Activated naive CD4-positive, alpha-beta T cell treated with anti-CD3 and anti-CD28 coated beads for 36 hours (primary cell): ENCODE data around the gene NELL1. TPM values are rescaled to one million over a fixed set of nuclear protein-coding genes. Genes with fewer than 3 reads are reported as not detected.

Source experiments
- CTCF ChIA-PET: fragments of 350-600 bp; sonication (Branson Sonifier 250); formaldehyde crosslinking; loops from one replicate; lab custom pipeline; 2021; ENCODE audit warnings: antibody characterized with exemption; lab: Charles Lee
- DNase-seq: peaks from one replicate; pipeline ENCODE4 v3.0.0-alpha.2; 2020
- H3K27ac Mint-ChIP-seq: one replicate; pipeline ENCODE4 v1.8.0; 2021; ENCODE audit warnings: mild to moderate bottlenecking, mixed read lengths
- H3K27me3 Mint-ChIP-seq: one replicate; pipeline ENCODE4 v1.8.0; 2021; ENCODE audit warnings: low read depth, mixed read lengths
- H3K36me3 Mint-ChIP-seq: one replicate; pipeline ENCODE4 v1.8.0; 2021; ENCODE audit warnings: low read depth, mixed read lengths
- H3K4me1 Mint-ChIP-seq: one replicate; pipeline ENCODE4 v1.8.0; 2021; ENCODE audit warnings: low read depth, mixed read lengths
- H3K4me3 Mint-ChIP-seq: one replicate; pipeline ENCODE4 v1.8.0; 2021; ENCODE audit warnings: mild to moderate bottlenecking, moderate library complexity, mixed read lengths
- H3K9me3 Mint-ChIP-seq: one replicate; pipeline ENCODE4 v1.8.0; 2021; ENCODE audit warnings: mixed read lengths
- intact Hi-C: fragments of 100-400 bp; cut with micrococcal nuclease; formaldehyde crosslinking; loops from one replicate; pipeline ENCODE4 v1.15.1; 2023
- total RNA-seq, 2 experiments: library from RNA; stranded (reverse); gene quantifications; one replicate each; pipeline ENCODE4 v1.2.3, GENCODE V29; 2021

The NELL1 gene
- total RNA-seq, 2 experiments from 2014 or later, result not detected

- Mint-ChIP-seq H3K27ac (no peak overlapping the region), H3K4me1 (no peaks in the 10 kb centered on the region), H3K36me3 (no peaks in the 10 kb centered on the region), H3K9me3 (no peaks in the 10 kb centered on the region), H3K4me3 (no peak overlapping the region), H3K27me3 (no peaks in the 10 kb centered on the region)
- CTCF ChIA-PET, result no interaction called here
- intact Hi-C loops, result no loop called here
- DNase-seq, result no peak
Observed at GRCh38 chr11:20962581-20962980, 293.2 kb downstream of the NELL1 start.

GRCh38 chr11:20963596-20963995 lies 294.2 kb downstream of the NELL1 start:
- H3K27me3 Mint-ChIP-seq, result no peaks in the 10 kb centered on the region
- no peaks in the 10 kb centered on the region for H3K36me3 Mint-ChIP-seq
- H3K27ac Mint-ChIP-seq, result no peak overlapping the region
- no peaks in the 10 kb centered on the region for H3K9me3 Mint-ChIP-seq
- intact Hi-C loops, result no loop called here
- DNase-seq, result no peak
- no peaks in the 10 kb centered on the region for H3K4me1 Mint-ChIP-seq
- CTCF ChIA-PET, result no interaction called here
- H3K4me3 Mint-ChIP-seq, result no peak overlapping the region

GRCh38 chr11:20964985-20965384 lies 295.6 kb downstream of the NELL1 start:
- no peaks in the 10 kb centered on the region for H3K4me1 Mint-ChIP-seq
- H3K4me3 Mint-ChIP-seq, result no peak overlapping the region
- CTCF ChIA-PET, result no interaction called here
- intact Hi-C loops, result no loop called here
- DNase-seq, result no peak
- no peaks in the 10 kb centered on the region for H3K9me3 Mint-ChIP-seq
- no peak overlapping the region for H3K27ac Mint-ChIP-seq
- no peaks in the 10 kb centered on the region for H3K36me3 Mint-ChIP-seq
- no peaks in the 10 kb centered on the region for H3K27me3 Mint-ChIP-seq

- H3K27ac Mint-ChIP-seq, result no peak overlapping the region
- no peaks in the 10 kb centered on the region for H3K36me3 Mint-ChIP-seq
- H3K9me3 Mint-ChIP-seq, result no peaks in the 10 kb centered on the region
- no peaks in the 10 kb centered on the region for H3K27me3 Mint-ChIP-seq
- H3K4me1 Mint-ChIP-seq, result no peaks in the 10 kb centered on the region
- intact Hi-C loops, result no loop called here
- DNase-seq, result no peak
- H3K4me3 Mint-ChIP-seq, result no peak overlapping the region
- CTCF ChIA-PET, result no interaction called here
Observed at GRCh38 chr11:20966489-20966888, 297.1 kb downstream of the NELL1 start.

GRCh38 chr11:20973940-20974559 lies 304.7 kb downstream of the NELL1 start:
- intact Hi-C loops, result no loop called here
- Mint-ChIP-seq H3K4me1 (no peaks in the 10 kb centered on the region), H3K27me3 (no peaks in the 10 kb centered on the region), H3K9me3 (no peaks in the 10 kb centered on the region), H3K27ac (no peak overlapping the region), H3K4me3 (no peak overlapping the region), H3K36me3 (no peaks in the 10 kb centered on the region)
- no peak for DNase-seq
- CTCF ChIA-PET, result no interaction called here

- CTCF ChIA-PET, result no interaction called here
- intact Hi-C loops, result no loop called here
- no peak overlapping the region for H3K27ac Mint-ChIP-seq
- no peak overlapping the region for H3K4me3 Mint-ChIP-seq
- no peak for DNase-seq
- H3K4me1 Mint-ChIP-seq, result no peaks in the 10 kb centered on the region
- no peaks in the 10 kb centered on the region for H3K36me3 Mint-ChIP-seq
- no peaks in the 10 kb centered on the region for H3K27me3 Mint-ChIP-seq
- no peaks in the 10 kb centered on the region for H3K9me3 Mint-ChIP-seq
Observed at GRCh38 chr11:20980736-20981135, 311.4 kb downstream of the NELL1 start.

- CTCF ChIA-PET, result interaction anchor here (0.7 kb wide), 1 partner anchor 153 kb away, joined by 4 read pairs; no protein-coding TSS in a partner anchor
- Mint-ChIP-seq H3K27ac (no peak overlapping the region), H3K4me1 (no peaks in the 10 kb centered on the region), H3K9me3 (peaks cover 7% of the 10 kb centered on the region), H3K36me3 (no peaks in the 10 kb centered on the region), H3K27me3 (no peaks in the 10 kb centered on the region), H3K4me3 (no peak overlapping the region)
- DNase-seq, result no peak
- intact Hi-C loops, result no loop called here
Observed at GRCh38 chr11:20990447-20990846, 321.1 kb downstream of the NELL1 start.

- no peak overlapping the region for H3K27ac Mint-ChIP-seq
- DNase-seq, result no peak
- no peaks in the 10 kb centered on the region for H3K36me3 Mint-ChIP-seq
- peaks cover 7% of the 10 kb centered on the region for H3K9me3 Mint-ChIP-seq
- intact Hi-C loops, result no loop called here
- no peaks in the 10 kb centered on the region for H3K4me1 Mint-ChIP-seq
- H3K27me3 Mint-ChIP-seq, result no peaks in the 10 kb centered on the region
- CTCF ChIA-PET, result no interaction called here
- no peak overlapping the region for H3K4me3 Mint-ChIP-seq
Observed at GRCh38 chr11:20991471-20991870, 322.1 kb downstream of the NELL1 start.

GRCh38 chr11:21007297-21007696 lies 337.9 kb downstream of the NELL1 start:
- Mint-ChIP-seq H3K4me1 (no peaks in the 10 kb centered on the region), H3K27ac (no peak overlapping the region), H3K4me3 (no peak overlapping the region), H3K9me3 (peaks cover 13% of the 10 kb centered on the region), H3K27me3 (no peaks in the 10 kb centered on the region), H3K36me3 (no peaks in the 10 kb centered on the region)
- DNase-seq, result no peak
- intact Hi-C loops, result no loop called here
- CTCF ChIA-PET, result no interaction called here

- CTCF ChIA-PET, result no interaction called here
- Mint-ChIP-seq H3K9me3 (peaks cover 5% of the 10 kb centered on the region), H3K4me3 (no peak overlapping the region), H3K36me3 (no peaks in the 10 kb centered on the region), H3K4me1 (no peaks in the 10 kb centered on the region), H3K27ac (no peak overlapping the region), H3K27me3 (no peaks in the 10 kb centered on the region)
- intact Hi-C loops, result no loop called here
- no peak for DNase-seq
Observed at GRCh38 chr11:21018248-21018647, 348.9 kb downstream of the NELL1 start.

- Mint-ChIP-seq H3K4me1 (no peaks in the 10 kb centered on the region), H3K4me3 (no peak overlapping the region), H3K36me3 (no peaks in the 10 kb centered on the region), H3K27me3 (no peaks in the 10 kb centered on the region), H3K9me3 (peaks cover 4% of the 10 kb centered on the region), H3K27ac (no peak overlapping the region)
- intact Hi-C loops, result no loop called here
- CTCF ChIA-PET, result no interaction called here
- DNase-seq, result no peak
Observed at GRCh38 chr11:21026685-21027084, 357.3 kb downstream of the NELL1 start.

- peaks cover 19% of the 10 kb centered on the region for H3K9me3 Mint-ChIP-seq
- CTCF ChIA-PET, result no interaction called here
- H3K4me3 Mint-ChIP-seq, result no peak overlapping the region
- no peaks in the 10 kb centered on the region for H3K27me3 Mint-ChIP-seq
- no peak for DNase-seq
- no peaks in the 10 kb centered on the region for H3K36me3 Mint-ChIP-seq
- no peaks in the 10 kb centered on the region for H3K4me1 Mint-ChIP-seq
- no peak overlapping the region for H3K27ac Mint-ChIP-seq
- intact Hi-C loops, result no loop called here
Observed at GRCh38 chr11:21037850-21038249, 368.5 kb downstream of the NELL1 start.

- Mint-ChIP-seq H3K4me1 (no peaks in the 10 kb centered on the region), H3K27me3 (no peaks in the 10 kb centered on the region), H3K27ac (no peak overlapping the region), H3K4me3 (no peak overlapping the region), H3K36me3 (no peaks in the 10 kb centered on the region), H3K9me3 (peaks cover 15% of the 10 kb centered on the region)
- no peak for DNase-seq
- intact Hi-C loops, result no loop called here
- CTCF ChIA-PET, result no interaction called here
Observed at GRCh38 chr11:21038801-21039200, 369.4 kb downstream of the NELL1 start.
